HG03460 (cell line): ENCODE results near the gene OPCML.

Experiments
- ATAC-seq: cut with Tn5 transposase; IDR thresholded peaks from one replicate; pipeline ENCODE4 v1.9.1; 2021; ENCODE audit not compliant: unreplicated experiment

OPCML gene

GRCh38 chr11:133191931-133192330 is 340.4 kb downstream of the OPCML start:
- no peak for ATAC-seq

- ATAC-seq, result no peak
Measured at GRCh38 chr11:133181667-133182066, 350.6 kb downstream of the OPCML start.

- ATAC-seq, result no peak
Measured at GRCh38 chr11:133181066-133181465, 351.2 kb downstream of the OPCML start.

- no peak for ATAC-seq
Measured at GRCh38 chr11:133180201-133180600, 352.1 kb downstream of the OPCML start.

- ATAC-seq, result no peak
Measured at GRCh38 chr11:133176748-133177147, 355.6 kb downstream of the OPCML start.

DNA sequence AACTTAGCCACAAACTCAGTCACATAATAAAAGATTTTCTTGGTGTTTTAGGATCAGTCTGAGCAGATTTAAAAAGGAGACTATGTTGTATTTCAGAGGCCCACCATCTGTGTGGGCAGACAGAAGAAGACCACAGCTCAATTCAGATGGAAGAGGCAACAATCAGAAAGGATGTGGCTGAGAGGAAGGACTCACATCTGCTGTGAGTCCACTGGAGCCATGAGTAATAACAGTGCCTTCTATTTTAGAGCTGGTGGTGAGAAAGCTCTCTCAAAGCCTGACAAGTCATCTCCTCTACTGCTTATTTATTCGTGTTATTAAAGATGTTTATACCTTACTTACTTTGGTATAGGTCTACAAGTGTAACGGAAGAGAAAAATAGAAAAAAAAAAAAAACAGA is 357.2 kb downstream of the OPCML start:
- no peak for ATAC-seq

GRCh38 chr11:133173810-133174412 is 358.4 kb downstream of the OPCML start:
- ATAC-seq, result no peak

DNA sequence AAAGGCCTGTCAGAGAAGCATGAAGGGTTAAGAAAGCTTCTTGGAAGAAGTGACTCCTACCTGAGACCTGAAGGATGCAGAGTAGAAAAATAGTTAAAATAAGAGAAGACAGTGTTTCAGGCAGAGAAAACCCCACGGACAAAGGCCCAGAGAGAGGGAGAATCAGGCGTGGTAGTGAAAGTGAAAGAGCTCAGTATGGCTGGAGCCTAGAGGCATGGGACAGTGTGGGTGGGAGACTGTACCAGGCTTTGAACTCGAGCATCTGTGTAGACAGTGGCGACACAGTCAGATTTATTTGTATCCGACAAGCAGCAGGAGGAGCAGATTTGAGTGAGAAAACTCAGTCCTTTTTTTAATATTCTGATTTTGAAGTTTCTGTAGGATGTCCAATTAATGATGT is 360.0 kb downstream of the OPCML start:
- ATAC-seq, result no peak

- no peak for ATAC-seq
Measured at GRCh38 chr11:133171374-133171773, 360.9 kb downstream of the OPCML start.

GRCh38 chr11:133168016-133168415 is 364.3 kb downstream of the OPCML start:
- ATAC-seq, result no peak

DNA sequence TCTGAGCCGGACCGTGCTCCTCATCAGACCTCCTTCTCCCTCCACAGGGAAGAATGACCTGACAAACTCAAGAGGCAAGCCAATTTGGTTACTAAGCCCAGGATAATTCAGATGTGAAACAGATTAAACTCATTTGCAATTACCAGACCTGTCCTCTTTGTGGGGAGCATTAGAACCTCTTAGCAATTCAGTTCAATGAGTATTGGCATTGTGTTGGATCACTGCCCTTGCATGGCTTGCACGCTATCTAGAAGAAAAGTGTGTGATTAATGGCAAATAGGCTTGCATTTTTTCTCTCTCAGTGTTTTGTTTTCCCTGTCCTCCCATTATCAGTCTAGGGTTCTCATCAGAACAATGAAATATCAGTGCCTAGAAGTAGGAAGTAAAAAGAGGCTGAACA is 365.6 kb downstream of the OPCML start:
- ATAC-seq, result no peak

DNA sequence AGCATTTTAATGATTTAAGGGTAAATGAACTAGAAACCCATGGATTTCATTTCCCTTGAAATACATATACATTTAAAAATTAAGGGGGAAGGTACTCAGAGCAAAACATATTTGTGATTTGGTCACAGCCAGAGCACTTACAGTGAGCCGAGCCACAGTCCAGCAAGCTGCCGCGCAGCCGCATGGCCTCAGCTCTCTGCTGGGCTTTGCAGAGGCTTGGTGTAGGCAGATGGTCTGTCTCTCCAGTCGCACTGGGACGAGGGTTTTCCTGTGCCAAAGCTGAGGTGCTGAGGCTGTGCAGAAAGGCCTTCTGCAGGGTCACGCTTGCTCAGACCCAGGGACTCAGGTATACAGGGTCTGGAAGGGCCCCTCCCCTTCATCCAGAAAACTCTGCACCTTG is 367.3 kb downstream of the OPCML start:
- ATAC-seq, result no peak

- ATAC-seq, result no peak
Measured at GRCh38 chr11:133163463-133164419, 368.6 kb downstream of the OPCML start.

- no peak for ATAC-seq
Measured at GRCh38 chr11:133162227-133162626, 370.1 kb downstream of the OPCML start.

DNA sequence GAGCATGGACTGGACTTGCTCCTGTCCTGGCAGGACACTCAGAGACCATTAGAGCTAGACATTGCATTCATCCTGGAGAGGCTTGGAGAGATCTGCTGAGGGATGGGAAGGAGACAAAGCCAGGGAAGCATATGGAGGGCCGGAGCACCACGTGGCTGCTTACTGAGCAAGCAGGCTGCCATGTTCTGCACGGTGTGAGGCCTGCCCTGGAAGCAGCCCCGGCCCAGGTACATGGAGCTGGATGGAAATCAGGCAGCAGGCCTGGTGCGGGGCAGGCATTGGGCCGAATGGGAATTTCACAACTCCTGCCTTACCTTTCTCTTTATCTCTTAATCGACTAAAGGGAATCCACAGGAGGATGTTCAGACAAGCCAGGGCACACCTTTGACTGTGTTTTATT is 371.5 kb downstream of the OPCML start:
- ATAC-seq, result no peak

DNA sequence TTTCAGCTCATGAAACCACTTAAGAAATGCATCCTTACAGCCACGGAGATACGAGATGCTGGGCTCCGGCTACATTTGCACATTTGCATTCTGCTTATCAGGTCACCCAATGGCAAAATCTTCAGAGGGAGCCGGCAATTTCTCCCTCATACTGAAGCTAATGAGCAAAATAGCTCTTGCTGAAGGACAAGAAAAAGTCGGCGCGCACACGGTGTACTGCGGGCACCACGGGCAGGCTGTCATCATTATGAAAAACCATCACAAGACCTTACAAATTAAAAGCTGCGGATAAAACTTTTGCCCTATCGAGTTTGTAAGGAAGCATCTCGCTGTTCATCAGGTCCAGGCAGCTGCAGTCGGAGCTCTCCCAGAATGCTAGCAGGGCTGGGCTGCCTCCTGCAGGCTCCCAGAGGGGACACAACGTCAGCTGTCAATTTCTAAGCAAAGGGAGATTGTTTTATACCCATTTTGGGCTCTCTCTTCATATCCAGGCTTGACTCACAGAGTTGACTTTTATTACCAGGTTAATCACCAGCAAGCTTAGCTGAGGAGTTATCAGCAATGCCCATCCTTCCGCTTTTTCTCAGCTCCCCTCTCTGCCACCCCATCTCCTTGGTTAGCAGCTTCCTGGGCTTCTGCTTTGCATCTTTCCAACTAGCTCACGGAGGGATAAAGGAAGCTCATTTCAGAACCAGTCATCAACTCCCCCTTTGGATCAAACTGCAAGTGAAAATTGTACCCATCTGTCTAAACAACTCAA is 375.1 kb downstream of the OPCML start:
- no peak for ATAC-seq

- ATAC-seq, result no peak
Measured at GRCh38 chr11:133154781-133155180, 377.5 kb downstream of the OPCML start.

DNA sequence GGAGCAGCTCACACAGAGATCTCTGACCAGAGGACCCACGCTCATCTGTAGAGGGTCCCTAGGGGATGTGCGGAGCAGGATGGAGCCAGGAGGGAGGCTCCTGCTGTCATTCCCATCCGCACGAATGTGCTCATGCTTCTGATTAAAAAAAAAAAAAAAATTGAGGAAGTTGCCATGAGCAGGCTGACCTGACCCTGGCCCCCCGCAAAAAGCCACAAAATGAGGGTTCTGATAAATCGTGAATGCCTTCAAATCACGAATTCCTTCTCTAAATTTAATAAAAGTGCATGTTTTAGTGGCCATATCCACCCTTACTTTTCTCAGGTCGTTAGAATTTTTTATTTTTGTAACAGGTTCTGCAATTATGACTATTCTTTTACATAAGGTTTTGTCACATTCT is 378.2 kb downstream of the OPCML start:
- ATAC-seq, result no peak

- no peak for ATAC-seq
Measured at GRCh38 chr11:133153031-133153430, 379.3 kb downstream of the OPCML start.

DNA sequence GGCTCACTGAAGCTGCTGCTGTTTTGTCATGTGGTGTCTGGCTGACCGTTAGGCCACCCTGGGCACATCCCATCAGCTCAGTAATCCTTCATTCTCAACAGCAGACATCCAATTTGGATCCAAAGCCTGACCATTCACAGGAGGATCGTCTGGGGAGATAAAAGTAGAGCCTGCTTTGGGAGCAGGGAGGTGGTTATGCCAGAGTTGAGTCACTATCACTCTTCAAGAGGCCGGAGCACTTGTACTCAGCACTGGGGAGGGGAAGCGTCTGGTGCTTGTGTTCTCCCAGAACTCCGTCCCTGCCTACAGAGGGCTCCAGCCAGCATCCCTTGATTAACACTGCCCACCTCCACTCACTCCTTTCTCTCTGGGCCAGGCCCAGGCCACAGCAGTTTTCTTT is 382.6 kb downstream of the OPCML start:
- no peak for ATAC-seq

DNA sequence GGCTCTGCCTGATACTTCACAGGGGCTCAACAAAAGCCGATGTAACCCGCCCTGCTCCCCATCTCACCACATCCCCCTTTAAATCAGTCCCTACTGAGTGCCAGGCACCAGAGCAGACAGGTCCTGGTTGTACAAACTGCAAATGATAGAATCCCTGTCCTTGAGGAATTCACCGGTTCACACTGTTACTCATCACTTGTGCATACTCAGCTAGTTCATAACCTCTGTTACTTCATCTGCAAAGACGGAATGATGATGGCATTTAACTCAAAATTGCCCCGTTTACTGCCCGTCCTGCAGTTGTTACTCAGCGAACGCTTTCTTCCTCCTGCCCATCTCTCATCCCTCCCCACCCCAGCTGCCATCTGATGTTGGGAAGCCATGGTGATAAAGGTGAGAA is 384.7 kb downstream of the OPCML start:
- ATAC-seq, result no peak
